Astrocyte (in vitro differentiated cells and primary cell): ENCODE measurements around the gene ITSN1. TPM values are rescaled to one million over a fixed set of nuclear protein-coding genes. Genes with fewer than 3 reads are reported as not detected.

ENCODE experiments used
- DNase-seq: peaks from one replicate; pipeline ENCODE4 v3.0.0-alpha.2; 2010; ENCODE audit warnings: low read depth
- FAIRE-seq: peaks from 2 replicates; lab custom pipeline; 2011; peaks lifted over from hg19 to GRCh38; lab: Jason Lieb, UNC
- H2AFZ ChIP-seq: 2 replicates; pipeline ENCODE4 v1.6.0; 2012; ENCODE audit warnings: low read depth, low read length, inconsistent platforms
- H3K27ac ChIP-seq: 2 replicates; pipeline ENCODE4 v1.5.1; 2011; ENCODE audit warnings: low read depth, low read length, inconsistent platforms
- H3K27me3 ChIP-seq: 2 replicates; pipeline ENCODE4 v1.6.0; 2011; ENCODE audit warnings: low read length, inconsistent platforms; ENCODE audit not compliant: insufficient read depth
- H3K36me3 ChIP-seq: 2 replicates; pipeline ENCODE4 v1.5.1; 2011; ENCODE audit warnings: low read length, inconsistent platforms; ENCODE audit not compliant: insufficient read depth
- H3K4me1 ChIP-seq: 2 replicates; pipeline ENCODE4 v1.5.1; 2011; ENCODE audit warnings: low read length, inconsistent platforms; ENCODE audit not compliant: insufficient read depth
- H3K4me2 ChIP-seq: 2 replicates; pipeline ENCODE4 v1.6.0; 2012; ENCODE audit warnings: low read length, inconsistent platforms
- H3K4me3 ChIP-seq: 2 replicates; pipeline ENCODE4 v1.5.1; 2011; ENCODE audit warnings: low read depth, mild to moderate bottlenecking, low read length, inconsistent platforms; ENCODE audit not compliant: insufficient read depth
- H3K79me2 ChIP-seq: 2 replicates; pipeline ENCODE4 v1.6.0; 2012; ENCODE audit warnings: mild to moderate bottlenecking, low read length, inconsistent platforms; ENCODE audit not compliant: insufficient read depth
- H3K9ac ChIP-seq: 2 replicates; pipeline ENCODE4 v1.6.0; 2012; ENCODE audit warnings: mild to moderate bottlenecking, low read length, inconsistent platforms
- H3K9me3 ChIP-seq: 2 replicates; pipeline ENCODE4 v1.5.1; 2012; ENCODE audit warnings: low read depth, mild to moderate bottlenecking, low read length, inconsistent platforms; ENCODE audit not compliant: insufficient read depth
- H4K20me1 ChIP-seq: 2 replicates; pipeline ENCODE4 v1.6.0; 2012; ENCODE audit warnings: low read length, inconsistent platforms; ENCODE audit not compliant: insufficient read depth
- H3K27ac Mint-ChIP-seq: one replicate; pipeline ENCODE4 v1.8.0; 2021; ENCODE audit warnings: mild to moderate bottlenecking, mixed read lengths; ENCODE audit not compliant: unreplicated experiment
- H3K27me3 Mint-ChIP-seq: one replicate; pipeline ENCODE4 v1.8.0; 2021; ENCODE audit warnings: low read depth, mixed read lengths; ENCODE audit not compliant: unreplicated experiment
- H3K36me3 Mint-ChIP-seq: one replicate; pipeline ENCODE4 v1.8.0; 2021; ENCODE audit warnings: low read depth, mixed read lengths; ENCODE audit not compliant: unreplicated experiment
- H3K4me1 Mint-ChIP-seq: one replicate; pipeline ENCODE4 v1.8.0; 2021; ENCODE audit warnings: low read depth, mixed read lengths; ENCODE audit not compliant: unreplicated experiment
- H3K4me3 Mint-ChIP-seq: one replicate; pipeline ENCODE4 v1.8.0; 2021; ENCODE audit warnings: mild to moderate bottlenecking, moderate library complexity, mixed read lengths; ENCODE audit not compliant: unreplicated experiment
- H3K9me3 Mint-ChIP-seq: one replicate; pipeline ENCODE4 v1.8.0; 2021; ENCODE audit warnings: mild to moderate bottlenecking, mixed read lengths; ENCODE audit not compliant: unreplicated experiment
- EZH2 ChIP-seq: IDR thresholded peaks from 2 replicates; pipeline ENCODE4 v1.6.1; 2012; ENCODE audit warnings: mild to moderate bottlenecking, low read length, inconsistent platforms; ENCODE audit not compliant: insufficient read depth
- total RNA-seq: library from RNA; stranded (reverse); gene quantifications from 2 replicates; pipeline ENCODE4 v1.2.1, GENCODE V29; 2021
- TF ChIP-seq, protein P1 (sequence below): IDR thresholded peaks from 2 replicates; pipeline ENCODE4 v1.5.1; 2011; ENCODE audit warnings: low read depth, mild to moderate bottlenecking, inconsistent platforms, low read length, moderate library complexity; ENCODE audit not compliant: insufficient read depth

ITSN1 gene
- total RNA-seq, 1 donor from 2014 or later, result 77.3 TPM

DNA sequence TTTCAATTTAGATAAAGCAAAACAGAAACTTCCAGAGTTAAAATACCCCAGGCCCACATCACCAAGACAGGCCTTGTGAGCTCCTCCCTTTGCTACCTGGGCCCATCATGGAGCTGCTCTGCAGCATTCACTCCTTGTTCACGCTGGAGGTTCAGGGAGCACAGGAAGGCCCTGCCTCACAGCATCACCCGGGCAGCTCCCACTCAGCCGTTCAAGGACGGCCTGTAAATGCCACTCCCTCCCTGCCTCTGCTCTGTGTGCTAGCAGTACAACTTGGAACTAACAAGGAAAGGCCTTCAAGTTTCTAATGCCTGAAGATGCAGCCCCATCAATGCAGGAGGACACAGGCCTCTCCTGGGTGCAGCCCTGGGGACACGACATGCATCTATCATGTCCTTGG, 261.7 kb downstream of the ITSN1 start:
- no peaks in the 10 kb centered on the region for H3K27me3 ChIP-seq
- no peak overlapping the region for H3K4me3 ChIP-seq
- no peak for TF ChIP-seq EZH2
- TF ChIP-seq, protein P1, sequence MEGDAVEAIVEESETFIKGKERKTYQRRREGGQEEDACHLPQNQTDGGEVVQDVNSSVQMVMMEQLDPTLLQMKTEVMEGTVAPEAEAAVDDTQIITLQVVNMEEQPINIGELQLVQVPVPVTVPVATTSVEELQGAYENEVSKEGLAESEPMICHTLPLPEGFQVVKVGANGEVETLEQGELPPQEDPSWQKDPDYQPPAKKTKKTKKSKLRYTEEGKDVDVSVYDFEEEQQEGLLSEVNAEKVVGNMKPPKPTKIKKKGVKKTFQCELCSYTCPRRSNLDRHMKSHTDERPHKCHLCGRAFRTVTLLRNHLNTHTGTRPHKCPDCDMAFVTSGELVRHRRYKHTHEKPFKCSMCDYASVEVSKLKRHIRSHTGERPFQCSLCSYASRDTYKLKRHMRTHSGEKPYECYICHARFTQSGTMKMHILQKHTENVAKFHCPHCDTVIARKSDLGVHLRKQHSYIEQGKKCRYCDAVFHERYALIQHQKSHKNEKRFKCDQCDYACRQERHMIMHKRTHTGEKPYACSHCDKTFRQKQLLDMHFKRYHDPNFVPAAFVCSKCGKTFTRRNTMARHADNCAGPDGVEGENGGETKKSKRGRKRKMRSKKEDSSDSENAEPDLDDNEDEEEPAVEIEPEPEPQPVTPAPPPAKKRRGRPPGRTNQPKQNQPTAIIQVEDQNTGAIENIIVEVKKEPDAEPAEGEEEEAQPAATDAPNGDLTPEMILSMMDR, result no peak
- H3K27ac Mint-ChIP-seq, result no peak overlapping the region
- H4K20me1 ChIP-seq, result peaks cover 9% of the 10 kb centered on the region
- peaks cover 6% of the 10 kb centered on the region for H3K4me1 Mint-ChIP-seq
- no peaks in the 10 kb centered on the region for H3K9me3 Mint-ChIP-seq
- H3K36me3 ChIP-seq, result peaks cover 36% of the 10 kb centered on the region
- H3K9me3 ChIP-seq, result no peaks in the 10 kb centered on the region
- no peak overlapping the region for H2AFZ ChIP-seq
- H3K27ac ChIP-seq, result no peak overlapping the region
- no peak overlapping the region for H3K9ac ChIP-seq
- no peak overlapping the region for H3K4me2 ChIP-seq
- no peak overlapping the region for H3K4me3 Mint-ChIP-seq
- no peak for DNase-seq
- FAIRE-seq, result no peak
- H3K36me3 Mint-ChIP-seq, result peaks cover 12% of the 10 kb centered on the region
- H3K79me2 ChIP-seq, result peaks cover 4% of the 10 kb centered on the region
- H3K27me3 Mint-ChIP-seq, result no peaks in the 10 kb centered on the region
- H3K4me1 ChIP-seq, result peaks cover 3% of the 10 kb centered on the region

DNA sequence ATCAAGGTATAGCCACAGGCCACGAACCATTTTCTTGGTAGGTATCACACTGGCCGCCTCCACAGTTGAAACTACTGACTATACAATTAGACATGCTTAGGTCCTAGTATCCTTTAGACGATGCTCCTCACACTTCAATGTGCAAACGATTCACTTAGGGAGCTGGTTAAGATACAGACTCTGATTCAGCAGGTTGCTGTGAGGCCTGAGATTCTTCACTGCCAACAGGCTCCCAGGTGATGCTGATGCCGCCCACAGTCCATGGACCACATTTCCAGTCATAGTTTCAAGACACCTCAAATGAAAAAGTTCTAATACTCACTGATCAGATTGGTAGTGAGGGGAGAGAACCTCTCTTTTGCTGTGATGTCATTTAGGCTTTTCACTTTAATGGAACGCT, 266.5 kb downstream of the ITSN1 start:
- Histone ChIP-seq H3K27ac (no peak overlapping the region), H2AFZ (no peak overlapping the region), H3K79me2 (peaks cover 23% of the 10 kb centered on the region), H3K4me2 (no peak overlapping the region), H3K9me3 (no peaks in the 10 kb centered on the region), H3K4me1 (no peaks in the 10 kb centered on the region), H3K36me3 (peaks cover 68% of the 10 kb centered on the region), H3K9ac (no peak overlapping the region), H3K27me3 (no peaks in the 10 kb centered on the region), H3K4me3 (no peak overlapping the region), H4K20me1 (peaks cover 20% of the 10 kb centered on the region)
- Mint-ChIP-seq H3K4me3 (no peak overlapping the region), H3K27ac (no peak overlapping the region), H3K27me3 (no peaks in the 10 kb centered on the region), H3K9me3 (no peaks in the 10 kb centered on the region), H3K36me3 (peaks cover 17% of the 10 kb centered on the region), H3K4me1 (peaks cover 2% of the 10 kb centered on the region)
- DNase-seq (no peak), FAIRE-seq (no peak)
- TF ChIP-seq, protein P1, result no peak
- no peak for TF ChIP-seq EZH2

DNA sequence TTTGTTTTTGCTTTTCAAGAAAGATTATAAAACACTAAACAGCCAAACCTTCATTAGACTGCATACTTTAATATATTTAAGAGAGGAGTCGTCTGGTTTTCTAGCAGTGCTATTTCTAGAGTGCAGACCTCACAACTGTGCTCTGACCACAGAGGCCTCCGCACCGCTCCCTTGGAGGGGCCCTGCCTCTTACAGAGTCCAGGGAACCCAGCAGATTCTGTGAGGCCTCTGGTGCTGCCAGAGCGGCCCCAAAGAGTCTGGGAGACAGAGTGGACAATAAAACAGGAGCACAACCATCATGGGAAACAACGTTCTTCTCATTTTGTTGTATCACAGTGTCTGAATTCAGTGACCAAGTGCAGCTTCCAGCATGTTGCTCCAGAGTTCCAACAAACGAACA, 267.5 kb downstream of the ITSN1 start:
- H3K9ac ChIP-seq, result no peak overlapping the region

More for the DNA sequence above, 267.5 kb downstream of the ITSN1 start:
- Histone ChIP-seq H2AFZ (no peak overlapping the region), H3K4me1 (peaks cover 7% of the 10 kb centered on the region), H4K20me1 (peaks cover 20% of the 10 kb centered on the region), H3K36me3 (peaks cover 59% of the 10 kb centered on the region), H3K27ac (no peak overlapping the region), H3K79me2 (peaks cover 33% of the 10 kb centered on the region), H3K4me2 (no peak overlapping the region), H3K27me3 (no peaks in the 10 kb centered on the region), H3K9me3 (no peaks in the 10 kb centered on the region), H3K4me3 (no peak overlapping the region)
- peaks cover 5% of the 10 kb centered on the region for H3K4me1 Mint-ChIP-seq
- H3K36me3 Mint-ChIP-seq, result peaks cover 15% of the 10 kb centered on the region
- FAIRE-seq (no peak), DNase-seq (no peak)
- no peak overlapping the region for H3K4me3 Mint-ChIP-seq
- no peaks in the 10 kb centered on the region for H3K27me3 Mint-ChIP-seq
- TF ChIP-seq, protein P1, result no peak
- TF ChIP-seq EZH2, result no peak
- no peaks in the 10 kb centered on the region for H3K9me3 Mint-ChIP-seq
- no peak overlapping the region for H3K27ac Mint-ChIP-seq
